AG08395 (cell line): Measurements from ENCODE around the gene CELA3A.
"Not testable (repeated sequence)": the region's sequence is repeated elsewhere in the genome, so short reads cannot be mapped to it uniquely, and the experiment has no call there.

Experiments used
- DNase-seq: peaks from one replicate; pipeline ENCODE4 v3.0.0; 2012; ENCODE audit warnings: mixed read lengths, low spot score

Gene CELA3A, protein sequence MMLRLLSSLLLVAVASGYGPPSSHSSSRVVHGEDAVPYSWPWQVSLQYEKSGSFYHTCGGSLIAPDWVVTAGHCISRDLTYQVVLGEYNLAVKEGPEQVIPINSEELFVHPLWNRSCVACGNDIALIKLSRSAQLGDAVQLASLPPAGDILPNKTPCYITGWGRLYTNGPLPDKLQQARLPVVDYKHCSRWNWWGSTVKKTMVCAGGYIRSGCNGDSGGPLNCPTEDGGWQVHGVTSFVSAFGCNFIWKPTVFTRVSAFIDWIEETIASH

DNA sequence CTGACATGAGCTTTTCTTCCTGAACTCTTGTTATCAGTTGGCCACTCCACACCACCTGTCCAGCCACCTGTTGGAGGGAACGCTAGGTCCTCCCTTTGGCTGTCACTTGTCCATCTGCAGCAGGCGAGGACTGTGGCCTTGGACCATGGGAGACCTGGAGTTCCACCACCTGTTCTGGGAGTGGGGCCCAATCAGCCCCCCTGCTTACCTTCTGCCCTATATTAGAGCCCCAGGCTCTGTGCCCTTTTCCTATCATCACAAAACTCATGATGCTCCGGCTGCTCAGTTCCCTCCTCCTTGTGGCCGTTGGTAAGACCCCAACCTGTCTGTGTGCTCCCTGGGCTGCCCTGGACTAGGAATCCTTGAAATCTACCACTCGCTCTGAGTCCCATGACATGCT is at the start of gene CELA3A:
Gene CELA3A (plus strand): TSS at position 249 of the 400 bp plus-strand sequence. CDS start 18 bp downstream, at position 267.
- no peak for DNase-seq

GRCh38 chr1:21952786-21953520 is 48.5 kb upstream of the CELA3A start:
- no peak for DNase-seq

GRCh38 chr1:21955058-21955457 is 46.4 kb upstream of the CELA3A start:
- DNase-seq: no peak

DNA sequence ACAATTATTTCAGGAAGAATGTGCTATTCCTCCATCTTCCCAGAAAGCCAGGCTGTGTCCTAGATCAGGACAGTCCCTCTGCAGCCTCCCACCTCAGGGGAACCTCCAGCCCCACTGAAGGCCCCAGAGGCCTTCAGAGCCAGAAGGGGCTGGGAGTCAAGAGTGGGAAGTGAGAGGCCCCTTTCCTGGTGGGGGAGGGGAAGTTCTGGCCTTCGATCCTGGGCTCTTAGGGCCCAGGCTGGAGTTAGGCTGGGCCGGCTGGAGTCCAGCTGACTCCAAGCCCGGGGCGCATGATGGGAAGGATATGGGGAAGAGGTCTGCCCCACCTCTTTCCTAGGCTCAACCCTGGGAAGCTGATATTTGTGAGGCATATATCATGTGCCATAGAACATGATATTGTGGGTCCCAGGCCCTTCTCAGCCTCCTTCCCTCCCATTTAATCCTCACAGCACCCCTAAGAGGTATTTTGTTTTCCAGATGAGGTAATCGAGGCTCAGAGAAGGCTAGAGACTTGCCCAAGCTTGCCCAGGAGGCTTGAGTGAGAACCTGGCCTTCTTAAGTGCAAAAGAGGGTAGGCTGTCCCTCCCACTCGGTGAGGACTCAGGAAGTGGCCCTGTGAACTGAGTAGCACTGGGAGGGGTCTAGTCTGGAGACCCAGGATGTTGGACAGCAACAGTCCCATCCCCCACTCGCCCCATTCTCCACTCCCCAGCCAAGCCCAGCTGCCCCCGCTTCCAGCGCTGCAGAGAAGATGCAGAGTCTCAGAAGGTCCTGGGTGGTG is 45.8 kb upstream of the CELA3A start:
- no peak for DNase-seq

DNA sequence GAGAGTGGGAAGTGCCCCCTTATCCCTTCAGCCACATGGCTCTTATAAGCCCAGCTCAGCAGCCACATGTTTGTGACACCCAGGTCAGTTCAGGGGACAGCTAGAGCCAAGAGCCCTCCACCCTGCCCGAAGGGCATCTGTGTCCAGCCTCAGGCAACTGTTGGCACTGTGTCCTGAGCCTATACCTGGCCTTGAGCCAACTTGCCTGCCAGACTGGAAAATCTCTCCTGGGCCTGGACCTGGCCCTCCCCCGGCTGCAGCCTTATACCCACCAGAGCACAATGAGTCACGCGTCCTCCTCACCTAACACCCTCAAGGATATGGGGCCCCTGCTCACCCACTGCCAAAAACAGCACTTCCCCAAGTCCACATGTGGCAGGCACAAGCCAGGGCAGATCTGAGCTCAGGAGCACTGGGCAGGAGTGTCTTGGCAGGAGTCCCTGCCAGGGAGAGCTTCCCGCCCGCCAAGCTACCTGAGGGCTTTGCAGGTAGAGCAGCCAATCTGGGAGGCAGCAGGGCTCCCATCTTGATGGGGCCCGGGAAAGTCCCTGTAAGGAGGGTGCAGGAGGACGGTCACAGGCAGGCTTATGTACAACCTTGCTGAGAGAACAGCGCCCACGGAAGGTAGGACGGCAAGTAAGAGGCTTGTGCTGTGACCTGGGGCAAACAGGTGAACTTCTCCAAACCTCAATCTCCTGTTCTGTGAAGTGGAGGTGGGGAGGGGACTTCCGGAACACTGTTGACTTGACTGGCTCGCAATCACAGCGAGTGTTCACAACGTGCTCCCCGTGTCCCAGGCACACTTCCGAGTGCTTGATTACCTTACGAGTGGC is 44.5 kb upstream of the CELA3A start:
- peak; percentile 31 for DNase-seq

GRCh38 chr1:21961337-21961736 is 40.1 kb upstream of the CELA3A start:
- DNase-seq: no peak

- DNase-seq: no peak
Measured at GRCh38 chr1:21961799-21962198, 39.7 kb upstream of the CELA3A start.

DNA sequence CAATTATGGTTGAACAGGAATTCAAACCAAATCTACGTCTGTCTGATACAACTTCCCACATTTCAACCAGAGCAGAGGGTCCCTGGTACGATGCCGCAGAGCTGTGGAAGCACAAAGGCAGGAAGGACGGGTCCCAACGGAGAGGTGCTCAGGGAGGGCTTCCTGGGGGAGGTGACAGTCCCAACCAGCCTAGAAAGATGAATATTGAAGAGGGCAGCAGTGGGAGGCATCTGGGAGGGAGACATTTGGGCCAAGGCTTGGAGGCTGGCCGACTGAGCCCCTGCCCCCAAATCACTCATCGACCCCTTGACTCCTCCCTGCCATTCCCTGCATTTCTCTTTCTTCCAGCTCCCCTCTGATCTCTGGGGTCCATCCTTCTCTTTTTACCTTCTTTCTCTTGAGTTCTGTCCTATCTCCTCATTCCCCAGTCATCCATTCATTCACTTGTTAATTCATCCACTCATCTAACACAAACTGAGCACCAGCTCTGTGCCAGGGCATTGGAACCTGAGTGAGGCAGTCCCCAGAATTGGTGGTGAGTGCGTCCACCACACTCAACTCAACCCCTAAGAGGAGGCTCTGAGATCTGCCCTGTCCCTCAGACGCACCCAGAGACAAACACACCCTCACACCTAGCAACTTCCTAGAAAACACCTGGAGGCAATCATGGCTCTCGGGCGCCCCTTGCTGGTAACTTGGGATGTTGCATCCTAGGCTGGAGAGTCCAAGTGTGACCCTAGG is 37.8 kb upstream of the CELA3A start:
- peak; percentile 75 for DNase-seq

DNA sequence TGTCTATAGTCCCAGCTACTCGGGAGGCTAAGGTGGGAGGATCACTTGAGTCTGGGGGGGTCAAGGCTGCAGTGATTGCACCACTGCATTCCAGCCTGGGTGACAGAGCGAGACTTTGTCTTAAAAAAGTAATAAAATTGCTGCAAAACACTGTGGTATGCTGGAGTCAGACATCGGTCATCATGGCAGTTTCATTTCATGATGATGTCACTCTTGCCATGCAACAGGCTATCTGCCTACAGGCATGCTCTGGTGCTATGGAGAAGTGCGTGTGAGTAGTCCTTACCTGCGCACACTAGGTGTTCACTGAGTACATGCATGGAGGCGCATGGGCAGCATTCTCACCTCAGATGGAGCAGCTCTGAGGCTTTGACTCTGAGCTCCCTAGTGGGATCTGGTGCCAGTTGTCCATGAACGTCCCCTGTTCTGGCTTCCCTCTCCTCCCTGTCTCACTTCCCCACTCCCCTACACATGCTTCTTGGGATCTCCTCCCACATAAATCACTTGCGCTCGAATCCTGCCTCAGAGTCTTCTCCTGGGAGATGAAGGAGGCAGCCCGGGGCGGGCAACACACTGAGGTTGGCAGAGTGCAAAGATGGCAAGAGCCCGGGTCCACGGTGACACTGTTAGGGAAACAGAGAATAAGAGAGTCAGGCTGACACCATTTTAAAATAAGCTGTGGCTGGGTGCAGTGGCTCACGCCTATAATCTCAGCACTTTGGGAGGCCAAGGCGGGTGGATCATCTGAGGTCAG is 35.0 kb upstream of the CELA3A start:
- DNase-seq: peak; percentile 69

DNA sequence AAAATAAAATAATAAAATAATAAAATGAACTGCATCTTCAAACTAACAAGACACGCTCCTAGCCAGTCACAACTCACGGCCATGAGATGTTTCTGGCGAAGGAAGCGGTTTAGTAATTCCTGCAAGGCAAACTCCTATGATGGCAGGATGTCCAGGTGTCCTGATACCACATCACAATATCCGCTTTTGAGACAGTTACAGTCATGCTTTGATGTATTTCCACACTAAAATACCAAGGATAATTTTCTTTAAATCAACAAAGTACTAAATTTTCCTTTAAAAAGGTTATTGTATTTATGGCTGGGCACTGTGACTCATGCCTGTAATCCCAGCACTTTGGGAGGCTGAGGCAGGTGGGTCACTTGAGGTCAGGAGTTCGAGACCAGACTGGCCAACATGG is 34.2 kb upstream of the CELA3A start:
- not testable (repeated sequence) for DNase-seq

- DNase-seq: not testable (repeated sequence)
Measured at GRCh38 chr1:21969066-21969465, 32.4 kb upstream of the CELA3A start.

DNA sequence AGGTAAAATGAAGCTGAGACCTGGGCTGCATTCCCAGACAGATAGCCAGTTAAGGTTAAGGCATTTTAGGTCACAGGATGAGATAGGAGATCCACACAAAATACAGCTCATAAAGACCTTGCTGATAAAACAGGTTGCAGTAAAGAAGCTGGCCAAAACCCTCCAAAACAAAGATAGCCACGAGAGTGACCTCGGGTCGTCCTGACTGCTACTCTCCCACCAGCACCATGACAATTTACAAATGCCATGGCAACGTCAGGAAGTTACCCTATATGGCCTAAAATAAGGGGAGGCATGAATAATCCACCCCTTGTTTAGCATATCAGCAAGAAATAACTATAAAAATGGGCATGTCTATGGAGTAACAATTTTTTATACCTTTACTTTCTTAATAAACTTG is 30.9 kb upstream of the CELA3A start:
- not testable (repeated sequence) for DNase-seq

DNA sequence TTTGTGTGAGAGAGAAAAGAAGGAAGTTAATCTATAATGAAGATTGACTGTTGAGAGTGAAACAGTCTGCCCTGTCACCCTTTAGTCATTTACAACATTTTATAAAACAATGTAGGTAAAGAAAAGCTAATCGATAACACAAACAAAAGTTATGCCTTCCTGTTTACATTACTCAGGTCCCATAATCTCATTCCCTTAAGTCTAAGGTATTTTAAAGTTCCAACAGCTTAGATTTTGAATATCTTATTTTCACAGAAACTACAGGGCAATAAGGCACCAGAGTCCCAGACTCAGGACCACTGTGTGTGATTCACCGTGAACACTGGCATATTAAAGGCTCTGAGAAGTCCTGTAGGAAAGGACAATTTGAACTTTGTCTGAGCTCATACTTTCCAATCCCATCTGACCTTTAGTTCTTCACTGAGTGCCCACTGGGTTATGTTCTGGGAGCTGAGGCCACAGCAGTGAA is 28.4 kb upstream of the CELA3A start:
- not testable (repeated sequence) for DNase-seq

- DNase-seq: not testable (repeated sequence)
Measured at GRCh38 chr1:21973948-21974347, 27.5 kb upstream of the CELA3A start.

- DNase-seq: not testable (repeated sequence)
Measured at GRCh38 chr1:21974699-21975098, 26.8 kb upstream of the CELA3A start.

- not testable (repeated sequence) for DNase-seq
Measured at GRCh38 chr1:21975296-21975695, 26.2 kb upstream of the CELA3A start.

GRCh38 chr1:21976703-21977239 is 24.7 kb upstream of the CELA3A start, which contains the start of gene CELA3B:
Gene CELA3B, plus strand, starts transcription at chr1:21977022. Its CDS starts 18 bp downstream, at chr1:21977040.
- not testable (repeated sequence) for DNase-seq

DNA sequence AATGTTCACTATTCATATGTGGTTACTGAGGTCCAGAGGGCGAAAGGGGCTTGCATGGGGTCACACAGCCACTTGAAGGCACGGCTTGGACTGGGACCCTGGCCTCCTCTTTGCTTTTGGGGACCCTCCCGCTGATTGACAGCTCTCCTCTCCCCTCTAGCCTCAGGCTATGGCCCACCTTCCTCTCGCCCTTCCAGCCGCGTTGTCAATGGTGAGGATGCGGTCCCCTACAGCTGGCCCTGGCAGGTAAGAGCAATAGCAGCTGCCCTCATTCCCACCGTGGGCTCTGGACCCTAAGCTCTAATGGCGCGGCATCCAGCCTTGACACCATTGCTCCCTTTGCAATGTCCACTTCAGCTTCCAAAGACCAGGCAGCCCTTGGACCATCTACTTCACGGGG is 23.2 kb upstream of the CELA3A start:
- DNase-seq: not testable (repeated sequence)

DNA sequence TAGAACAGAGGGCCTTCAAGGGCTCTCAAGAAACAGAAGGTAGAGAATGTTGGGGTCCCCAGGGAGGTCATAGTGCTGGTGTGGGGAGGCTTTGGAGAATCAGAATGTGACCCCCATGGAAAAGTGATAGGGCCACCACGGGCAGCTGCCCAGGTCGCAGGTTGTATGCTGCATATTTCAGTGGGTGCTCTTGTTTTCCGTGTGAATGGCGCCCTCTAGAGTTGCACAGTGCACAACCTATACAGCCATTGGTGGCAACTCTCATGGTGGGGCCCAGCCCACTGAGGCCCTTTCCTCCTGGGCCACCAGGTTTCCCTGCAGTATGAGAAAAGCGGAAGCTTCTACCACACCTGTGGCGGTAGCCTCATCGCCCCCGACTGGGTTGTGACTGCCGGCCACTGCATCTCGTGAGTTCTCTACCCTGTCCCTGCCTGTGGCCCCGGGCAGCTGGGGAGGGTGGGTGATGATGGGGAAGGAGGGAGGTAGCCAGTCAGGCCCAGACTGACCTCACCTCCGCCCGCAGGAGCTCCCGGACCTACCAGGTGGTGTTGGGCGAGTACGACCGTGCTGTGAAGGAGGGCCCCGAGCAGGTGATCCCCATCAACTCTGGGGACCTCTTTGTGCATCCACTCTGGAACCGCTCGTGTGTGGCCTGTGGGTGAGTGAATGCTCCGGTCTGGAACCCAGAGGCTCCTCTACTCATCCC is 20.8 kb upstream of the CELA3A start:
- not testable (repeated sequence) for DNase-seq
